Raji (cell line): ENCODE results near the gene ULBP2.

Experiments used
- POLR2A ChIP-seq: IDR thresholded peaks from 2 replicates; pipeline ENCODE4 v1.6.1; 2011; ENCODE audit warnings: low read depth, low read length, control low read depth; ENCODE audit not compliant: insufficient read depth

ULBP2 gene

DNA sequence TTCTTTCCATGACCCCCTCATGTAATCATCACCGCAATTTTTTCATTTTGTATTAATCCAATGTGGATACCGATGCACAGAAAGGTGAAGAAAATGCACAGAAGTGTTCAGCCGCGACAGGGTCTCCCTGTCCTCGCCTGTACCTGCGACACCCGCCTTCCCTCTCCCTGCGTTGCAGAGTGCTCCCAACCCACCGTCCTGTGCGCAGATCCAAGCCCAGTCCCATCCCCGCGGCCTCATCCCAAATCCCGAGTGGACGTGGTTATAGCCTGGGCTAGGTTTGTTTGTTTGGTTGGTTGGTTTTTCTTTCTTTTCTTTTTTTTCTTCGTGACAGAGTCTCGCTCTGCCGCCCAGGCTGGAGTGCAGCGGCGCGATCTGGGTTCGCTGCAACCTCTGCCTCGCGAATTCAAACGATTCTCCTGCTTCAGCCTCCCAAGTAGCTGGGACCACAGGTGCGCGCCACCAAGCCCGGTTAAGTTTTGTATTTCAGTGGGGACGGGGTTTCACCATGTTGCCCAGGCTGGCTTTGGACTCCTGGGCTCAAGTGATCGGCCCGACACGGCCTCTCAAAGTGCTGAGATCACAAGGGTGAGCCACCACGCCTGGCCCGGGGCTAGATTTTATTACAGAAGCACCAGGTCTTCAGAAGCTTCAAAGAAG, 18.4 kb upstream of the ULBP2 start:
- TF ChIP-seq POLR2A: no peak

DNA sequence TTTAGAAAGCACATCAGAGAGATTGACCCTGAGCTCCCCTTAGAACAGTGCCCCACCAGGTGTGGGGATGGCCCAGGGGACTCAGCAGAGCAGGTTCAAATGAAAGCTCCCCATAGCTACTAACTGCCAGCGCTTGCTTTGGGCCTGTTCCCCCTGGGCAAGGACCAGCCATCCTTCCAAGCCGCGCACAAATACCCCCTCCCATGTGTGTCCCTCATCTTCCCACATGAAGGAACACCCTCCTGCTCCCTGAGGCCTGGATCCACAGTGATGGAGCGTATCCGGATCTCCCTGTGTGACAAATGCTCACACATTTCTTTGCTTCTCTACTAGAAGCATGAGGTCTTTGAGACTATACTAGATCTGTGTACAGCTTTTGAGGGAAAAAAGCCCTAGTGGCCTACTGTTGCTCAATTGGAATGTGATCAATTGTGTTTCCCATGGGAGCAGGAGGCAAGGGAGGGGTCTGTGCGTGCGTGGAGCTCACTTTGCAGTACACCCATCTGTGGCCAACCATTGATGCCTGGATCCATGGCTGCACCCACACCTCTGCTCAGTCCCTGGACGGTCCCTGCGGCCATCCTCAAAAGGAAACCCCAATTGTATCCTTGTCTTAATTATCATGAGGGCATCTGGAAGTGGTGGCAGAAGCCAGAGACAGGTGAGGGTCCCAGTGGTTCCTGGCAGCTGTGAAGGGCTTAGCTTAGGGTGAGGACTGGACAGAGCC, 17.4 kb upstream of the ULBP2 start:
- no peak for TF ChIP-seq POLR2A

DNA sequence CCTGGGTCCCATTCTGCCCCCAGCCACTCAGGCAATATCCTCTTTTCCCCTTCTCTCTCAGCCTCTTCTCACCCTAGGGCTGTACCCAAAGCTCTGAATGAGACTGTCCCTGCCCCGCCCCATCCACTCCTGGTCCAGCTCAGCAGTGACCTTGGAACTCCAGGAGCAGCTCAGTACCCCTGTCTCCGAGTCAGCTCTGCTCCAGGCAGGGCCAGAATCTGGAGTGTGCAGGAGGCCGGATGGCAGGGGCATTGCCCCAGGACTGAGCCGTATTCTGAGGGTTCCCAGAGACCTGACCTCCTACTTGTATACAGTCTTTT, 16.9 kb upstream of the ULBP2 start:
- TF ChIP-seq POLR2A: no peak

DNA sequence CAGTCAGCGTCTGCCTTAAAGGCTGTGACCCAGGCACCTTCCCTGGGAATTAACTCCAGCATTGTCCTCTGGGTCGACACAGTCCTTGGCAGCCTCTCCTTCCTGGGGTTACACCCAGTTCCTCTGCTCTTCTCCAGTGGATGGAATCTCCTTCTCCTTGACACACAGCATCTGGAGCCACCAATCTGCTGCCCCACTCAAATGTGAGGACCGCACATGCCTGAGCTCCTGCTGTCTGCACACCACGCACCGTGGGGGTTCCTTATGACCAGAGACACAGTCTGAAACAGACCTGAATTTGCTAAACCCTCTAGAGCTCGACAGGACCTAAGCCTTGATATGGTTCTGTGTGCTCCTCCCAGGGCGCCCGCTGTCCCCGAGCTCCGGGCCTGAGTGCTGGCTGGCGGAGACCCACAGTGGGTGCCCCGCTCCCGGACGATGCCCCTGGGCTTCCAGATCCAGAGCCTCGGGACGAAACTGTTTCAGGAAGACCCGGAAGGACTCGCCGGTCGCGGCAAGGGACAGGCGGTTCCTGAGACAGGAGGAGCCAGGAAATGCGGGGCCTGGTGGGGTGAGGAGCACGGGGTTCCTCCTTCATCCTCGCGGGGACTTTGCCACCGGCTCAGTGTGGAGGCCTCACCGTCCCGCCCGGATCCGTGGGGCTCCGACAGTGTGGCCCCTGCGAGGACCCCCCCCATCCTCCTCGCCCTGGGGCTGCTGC, 16.4 kb upstream of the ULBP2 start:
- no peak for TF ChIP-seq POLR2A

DNA sequence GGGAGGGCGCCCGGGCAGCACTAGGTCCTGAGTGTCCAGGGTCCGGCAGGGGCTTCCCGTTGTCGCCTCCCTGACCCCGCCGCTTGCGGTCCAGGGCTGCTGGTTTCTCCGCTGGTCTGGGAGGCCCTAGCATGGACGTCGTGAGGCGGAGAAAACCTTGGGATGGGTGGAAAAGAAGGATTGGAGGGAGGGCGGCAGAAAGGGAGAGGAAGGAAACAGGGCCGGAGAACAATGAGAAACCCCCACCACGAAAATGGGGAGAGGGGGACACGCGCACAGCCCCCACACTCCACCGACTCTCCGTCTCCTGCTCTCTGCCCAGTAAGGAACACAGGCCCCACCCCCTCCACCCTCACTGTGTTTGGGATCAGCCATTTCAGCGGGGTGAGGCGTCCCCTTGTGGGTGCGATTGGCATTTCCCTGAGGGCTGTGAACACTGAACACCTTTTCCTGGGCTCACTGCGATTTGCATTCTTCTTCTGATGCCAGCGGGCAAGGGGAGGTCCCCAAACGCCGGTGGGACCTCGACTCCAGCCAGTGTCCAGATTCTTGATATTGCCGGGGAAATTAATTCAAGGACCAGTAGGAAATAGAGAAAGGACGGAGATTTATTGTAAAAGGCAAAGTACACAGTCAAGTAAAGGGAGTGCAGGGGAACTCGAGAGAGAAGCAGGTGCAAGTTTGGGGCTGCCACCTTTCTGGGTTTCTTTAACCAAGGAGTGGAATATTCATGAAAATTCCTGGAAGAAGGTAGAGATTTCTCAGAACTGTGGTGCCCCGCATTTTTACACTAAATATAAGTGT, 15.6 kb upstream of the ULBP2 start:
- TF ChIP-seq POLR2A: no peak

DNA sequence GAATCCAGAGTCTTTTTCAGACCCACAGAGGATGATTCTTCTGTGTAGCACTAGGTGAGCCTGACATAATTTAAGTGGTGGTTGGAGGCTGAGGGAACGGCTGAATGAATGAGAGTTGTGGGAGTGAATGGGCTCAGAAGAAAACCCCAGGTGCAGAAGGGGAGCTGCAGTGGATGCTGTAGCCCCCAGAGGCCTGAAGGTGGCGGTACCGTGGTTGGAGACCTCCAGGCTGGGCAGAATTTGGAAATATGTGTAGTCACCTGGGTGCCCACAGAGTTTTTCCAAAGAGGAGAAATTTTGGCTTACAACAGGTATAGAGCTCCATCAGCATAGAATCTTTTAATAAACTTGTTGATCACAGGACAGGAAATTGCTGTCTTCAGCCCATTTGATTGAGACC, 12.4 kb upstream of the ULBP2 start:
- no peak for TF ChIP-seq POLR2A

DNA sequence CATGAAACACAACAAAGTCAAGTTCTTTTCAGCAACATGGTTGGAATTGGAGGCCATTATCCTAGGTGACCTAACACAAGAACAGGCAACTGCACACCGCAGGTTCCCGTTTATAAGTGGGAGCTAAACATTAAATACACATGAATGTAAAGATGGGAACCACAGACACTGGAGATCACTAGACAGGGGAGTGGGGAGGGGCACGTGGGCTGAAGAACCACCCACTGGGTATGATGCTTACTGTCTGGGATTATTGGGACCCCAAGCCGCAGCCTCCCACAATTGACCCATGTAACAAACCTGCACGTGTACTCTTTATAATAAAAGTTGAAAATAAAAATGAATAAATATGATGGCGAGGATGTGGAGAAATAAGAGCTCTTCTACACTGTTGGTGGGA, 10.3 kb upstream of the ULBP2 start:
- no peak for TF ChIP-seq POLR2A

DNA sequence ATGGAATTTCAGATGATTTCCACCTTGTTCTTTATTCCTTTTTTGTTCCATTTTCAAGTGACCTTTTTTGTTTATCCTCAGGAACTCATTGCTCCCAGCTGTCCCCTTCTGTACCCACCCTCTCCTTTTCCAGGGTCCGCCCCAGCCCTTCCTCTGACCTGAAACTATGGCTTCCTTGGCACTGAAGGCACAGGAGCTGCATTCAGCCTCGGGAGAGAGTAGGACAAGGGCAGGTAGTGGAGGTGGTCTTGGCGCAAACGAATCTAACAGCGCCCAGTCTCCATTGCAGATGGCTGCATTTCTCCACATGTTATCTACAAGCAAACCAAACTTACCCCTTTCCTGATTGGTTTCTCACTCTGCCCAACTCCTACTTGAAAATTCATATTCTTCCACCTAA, 8.8 kb upstream of the ULBP2 start:
- TF ChIP-seq POLR2A: no peak

DNA sequence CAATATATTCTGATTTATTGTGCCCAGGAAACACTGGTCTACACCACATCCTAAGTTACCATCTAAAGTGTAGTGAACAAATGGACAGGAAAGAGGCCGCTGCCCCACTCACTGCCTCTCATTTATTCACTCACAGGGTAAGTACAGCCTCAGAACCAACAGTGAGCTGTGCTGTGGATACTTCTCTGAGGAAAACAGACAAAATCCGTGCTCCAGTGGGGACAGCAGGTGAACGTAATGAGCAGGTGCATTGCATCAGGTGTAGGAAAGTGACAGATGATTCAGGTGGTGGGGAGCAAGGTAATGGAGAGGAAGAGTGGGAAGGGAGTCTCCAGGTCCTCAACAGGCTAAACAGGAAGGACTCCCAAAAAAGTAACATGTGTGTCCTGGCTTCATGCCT, 8.4 kb upstream of the ULBP2 start:
- TF ChIP-seq POLR2A: no peak

DNA sequence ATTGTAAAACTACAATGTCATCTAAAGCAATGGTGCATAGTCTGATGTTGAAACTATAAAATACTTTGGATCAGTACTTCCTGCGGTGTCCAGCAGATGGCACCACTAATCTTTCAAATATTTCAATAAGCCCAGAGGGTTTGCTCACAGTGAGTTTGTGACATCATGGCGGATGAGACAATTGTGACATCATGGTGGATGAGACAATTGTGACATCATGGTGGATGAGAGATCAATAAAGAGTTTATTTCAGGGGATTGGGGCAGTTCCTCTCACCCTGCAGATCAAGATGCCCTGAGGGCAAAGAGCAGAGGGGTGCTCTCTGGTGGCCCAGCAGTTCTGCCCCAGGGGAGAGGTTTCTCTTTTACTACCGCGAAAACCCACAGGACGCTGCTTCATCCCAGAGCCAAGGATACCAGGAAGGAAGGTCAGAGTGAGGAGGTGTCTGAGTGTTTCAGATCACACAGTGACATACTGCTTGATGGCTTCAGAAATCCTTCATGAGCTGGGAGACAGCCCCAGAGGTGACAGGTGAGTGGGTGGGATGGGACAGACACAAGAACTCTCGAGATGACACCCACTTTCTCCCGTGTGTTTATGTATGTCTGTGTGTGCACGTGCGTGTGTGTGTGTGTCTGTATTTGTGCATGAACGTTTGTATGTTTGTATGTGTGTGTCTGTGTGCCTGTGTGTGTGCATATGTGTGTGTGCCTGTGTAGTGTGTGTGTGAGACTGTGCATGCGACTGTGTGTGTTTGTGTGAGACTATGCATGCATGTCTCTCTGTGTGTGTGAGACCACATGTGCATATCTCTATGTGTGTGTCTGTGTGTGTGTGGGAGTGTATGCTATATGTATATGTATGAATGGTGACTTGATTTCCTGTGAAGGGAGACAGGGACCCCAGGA, 7.3 kb upstream of the ULBP2 start:
- no peak for TF ChIP-seq POLR2A

DNA sequence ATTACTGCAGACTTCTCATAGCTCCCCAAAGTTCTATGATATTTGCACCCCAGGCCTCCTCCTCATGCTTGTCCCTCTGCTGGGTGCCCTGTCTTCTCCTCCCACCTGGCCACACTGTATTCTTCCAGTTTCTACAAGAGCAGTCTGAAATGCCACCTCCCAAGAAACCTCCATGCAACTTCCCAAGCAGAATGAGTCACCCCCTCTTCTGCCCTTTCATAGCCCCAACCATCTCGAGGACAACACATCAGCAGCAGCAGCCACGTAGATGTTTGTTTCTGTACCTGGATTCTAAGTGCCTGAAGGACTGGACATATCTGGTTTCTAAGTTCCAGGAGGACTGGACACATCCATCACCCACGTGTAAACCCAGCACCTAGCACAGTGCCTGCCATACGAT, 6.6 kb upstream of the ULBP2 start:
- no peak for TF ChIP-seq POLR2A

DNA sequence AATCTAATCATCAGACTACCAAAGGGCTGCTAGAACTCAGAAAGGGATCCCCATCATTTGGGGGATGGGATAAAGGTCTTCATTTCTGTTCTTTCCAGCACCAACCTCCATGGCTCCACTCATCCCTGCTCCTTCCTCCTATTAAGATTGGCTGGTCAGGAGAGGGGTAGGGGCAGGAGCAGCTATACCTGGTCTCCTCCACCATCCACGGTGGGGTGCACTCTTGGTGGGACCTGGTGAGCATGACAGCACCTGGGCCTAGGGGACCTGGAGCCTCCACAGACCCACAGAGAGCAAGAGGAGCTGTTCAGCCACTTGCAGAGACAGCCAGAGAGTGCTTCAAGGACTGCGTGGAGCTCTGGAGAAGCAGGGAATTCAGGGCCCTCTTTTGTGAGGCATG, 6.1 kb upstream of the ULBP2 start:
- TF ChIP-seq POLR2A: no peak

DNA sequence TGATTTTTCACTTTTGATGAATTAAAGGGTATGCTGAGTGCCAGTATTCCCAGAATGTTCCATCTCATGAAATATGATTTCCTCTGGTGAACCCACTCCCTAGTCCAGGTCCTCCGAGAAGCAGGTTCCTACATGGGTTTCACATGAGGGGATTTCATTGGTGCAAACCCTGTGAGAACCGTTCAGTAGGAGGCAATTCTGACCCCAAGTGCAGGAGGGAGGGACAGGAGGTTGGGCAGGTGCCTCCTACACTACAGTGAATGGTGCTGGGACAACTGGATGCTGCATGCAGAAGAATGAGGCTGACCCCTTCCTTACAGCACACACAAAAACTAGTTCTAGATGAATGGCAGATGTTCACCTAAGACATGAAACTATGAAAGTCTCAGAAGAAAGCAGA, 5.1 kb upstream of the ULBP2 start:
- no peak for TF ChIP-seq POLR2A

DNA sequence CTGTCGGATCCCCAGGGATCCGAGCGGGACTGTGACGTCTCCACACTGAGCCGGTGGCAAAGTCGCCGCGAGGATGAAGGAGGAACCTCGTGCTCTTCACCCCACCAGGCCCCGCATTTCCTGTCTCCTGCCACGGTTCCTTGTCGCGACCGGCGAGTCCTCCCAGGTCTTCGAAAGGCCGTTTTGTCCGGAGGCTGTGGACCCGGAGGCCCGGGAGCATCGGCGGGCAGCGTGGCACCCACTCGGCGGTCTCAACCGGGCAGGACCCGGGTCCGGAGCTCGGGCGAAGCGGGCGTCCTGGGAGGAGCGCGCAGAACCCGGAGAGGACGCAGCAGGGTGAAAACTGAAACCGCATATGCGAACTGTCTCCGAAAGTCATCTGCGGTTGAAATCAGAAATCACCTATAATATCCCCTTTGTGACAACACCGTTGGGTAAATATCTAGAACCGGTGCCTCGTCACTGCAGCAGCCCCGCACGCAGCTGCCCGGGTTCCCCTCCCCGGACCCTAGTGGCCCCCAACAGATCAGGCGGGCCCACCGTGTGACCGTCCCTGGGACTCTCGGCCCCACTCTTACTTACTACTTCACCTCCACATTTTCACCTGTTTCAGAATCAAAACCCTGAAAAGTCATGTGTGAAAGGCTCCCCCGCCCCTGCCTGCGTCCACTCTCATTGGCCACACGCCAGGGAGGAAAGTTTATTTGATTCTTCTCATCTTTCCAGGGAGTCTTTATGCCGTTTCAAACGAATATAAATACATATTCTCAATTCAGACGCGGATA, 3.1 kb upstream of the ULBP2 start:
- TF ChIP-seq POLR2A: no peak
